HCT116 (cell line): ENCODE data around the gene BST1. TPM values are rescaled to one million over a fixed set of nuclear protein-coding genes. Genes with fewer than 3 reads are reported as not detected.

Experiments
- ATAC-seq: fragments of 200-7000 bp; cut with Tn5 transposase; 2 replicates; pipeline ENCODE4 v1.9.1; 2020; ENCODE audit warnings: mild to moderate bottlenecking, moderate library complexity
- BruUV-seq: library from RNA; stranded (reverse); fragments of 400-500 nt; replicated peaks from 2 replicates; lab custom pipeline; 2021; lab: Mats Ljungman, UMichigan
- CTCF ChIA-PET: fragments of 300-600 bp; sonication (Branson Sonifier 250); formaldehyde crosslinking; loops from one replicate; lab custom pipeline; 2021; ENCODE audit warnings: antibody characterized with exemption; lab: Charles Lee
- POLR2A ChIA-PET: fragments of 300-600, 350-600 bp; sonication (Branson Sonifier 250); formaldehyde crosslinking; loops from one replicate; lab custom pipeline; 2021; ENCODE audit warnings: antibody characterized with exemption; lab: Charles Lee
- RAD21 ChIA-PET, 2 experiments: fragments of 300-600 bp; sonication (Branson Sonifier 250); formaldehyde crosslinking; loops; one replicate each; lab custom pipeline; 2023; ENCODE audit warnings: low total read pairs in 2 of 2; ENCODE audit not compliant: uncharacterized antibody in 2 of 2, unreplicated experiment in 2 of 2, low non-redundant PET in 1 of 2; lab: Charles Lee
- DNase-seq: peaks from one replicate; pipeline ENCODE4 v3.0.0-alpha.2; 2010; ENCODE audit warnings: low read depth, low spot score
- H2AFZ ChIP-seq: fragments of 200-600 bp; shearing (Covaris generic), sonication (generic); 2 replicates; pipeline ENCODE4 v1.6.1; 2017; ENCODE audit warnings: low read depth, mixed run types, mixed read lengths, antibody characterized with exemption, low read length; ENCODE audit not compliant: poor library complexity, severe bottlenecking
- H3K27ac ChIP-seq: 2 replicates; pipeline ENCODE4 v1.5.1; 2012; ENCODE audit warnings: low read depth, low read length
- H3K27me3 ChIP-seq: fragments of 200-600 bp; sonication (generic); 2 replicates; pipeline ENCODE4 v1.6.1; 2016; ENCODE audit warnings: mixed run types, low read length, mixed read lengths; ENCODE audit not compliant: insufficient read depth
- H3K36me3 ChIP-seq, 2 experiments: fragments of 200-500 bp in 1 of 2; fragments of 200-600 bp in 1 of 2; sonication (Bioruptor generic) in 1 of 2; sonication (generic) in 1 of 2; 2 replicates each; pipeline versions ENCODE4 v1.5.1 to v1.6.1; 2014 to 2016; ENCODE audit warnings: low read length in 2 of 2, inconsistent platforms in 1 of 2, mixed read lengths in 1 of 2, mixed run types in 1 of 2; ENCODE audit not compliant: insufficient read depth in 2 of 2, control insufficient read depth in 1 of 2
- H3K4me1 ChIP-seq, 2 experiments: fragments of 200-600 bp in 1 of 2; sonication (generic) in 1 of 2; 2 replicates each; pipeline versions ENCODE4 v1.5.1 to v1.6.1; 2012 to 2017; ENCODE audit warnings: low read length in 2 of 2, inconsistent platforms in 1 of 2, mild to moderate bottlenecking in 1 of 2, mixed read lengths in 1 of 2, mixed run types in 1 of 2, moderate library complexity in 1 of 2; ENCODE audit not compliant: insufficient read depth in 2 of 2, control insufficient read depth in 1 of 2
- H3K4me2 ChIP-seq: fragments of 200-600 bp; sonication (generic); 2 replicates; pipeline ENCODE4 v1.6.1; 2017; ENCODE audit warnings: mixed run types, low read length, mixed read lengths
- H3K4me3 ChIP-seq, 2 experiments: fragments of 200-600 bp in 1 of 2; sonication (generic) in 1 of 2; replicated peaks in 1 of 2; 2 replicates each; pipeline ENCODE4 v1.5.1; 2011 to 2016; ENCODE audit warnings: low read length in 2 of 2, control low read depth in 1 of 2, low read depth in 1 of 2, mild to moderate bottlenecking in 1 of 2, mixed read lengths in 1 of 2, mixed run types in 1 of 2
- H3K79me2 ChIP-seq: fragments of 200-600 bp; sonication (generic); 2 replicates; pipeline ENCODE4 v1.6.1; 2017; ENCODE audit warnings: mild to moderate bottlenecking, mixed run types, low read length, moderate library complexity, mixed read lengths; ENCODE audit not compliant: insufficient read depth
- H3K9ac ChIP-seq: fragments of 200-600 bp; sonication (generic); 2 replicates; pipeline ENCODE4 v1.6.1; 2016; ENCODE audit warnings: low read length, mixed read lengths
- H3K9me2 ChIP-seq: fragments of 200-600 bp; sonication (generic), shearing (Covaris generic); 2 replicates; pipeline ENCODE4 v1.6.1; 2017; ENCODE audit warnings: mixed run types, mild to moderate bottlenecking, moderate library complexity; ENCODE audit not compliant: insufficient read depth
- H3K9me3 ChIP-seq, 2 experiments: fragments of 200-500 bp in 1 of 2; fragments of 200-600 bp in 1 of 2; sonication (Bioruptor generic) in 1 of 2; sonication (generic) in 1 of 2; 2 replicates each; pipeline ENCODE4 v1.6.1; 2014 to 2017; ENCODE audit warnings: low read length in 2 of 2, mixed read lengths in 2 of 2, inconsistent platforms in 1 of 2, low read depth in 1 of 2, mild to moderate bottlenecking in 1 of 2, mixed run types in 1 of 2, moderate library complexity in 1 of 2; ENCODE audit not compliant: control insufficient read depth in 1 of 2, insufficient read depth in 1 of 2
- H4K20me1 ChIP-seq: fragments of 200-600 bp; sonication (generic), shearing (Covaris generic); 2 replicates; pipeline ENCODE4 v1.6.1; 2017; ENCODE audit warnings: mixed run types, mild to moderate bottlenecking, moderate library complexity; ENCODE audit not compliant: insufficient read depth
- CBX3 ChIP-seq: IDR thresholded peaks from 2 replicates; pipeline ENCODE4 v1.6.1; 2012; ENCODE audit warnings: low read depth
- CEBPB ChIP-seq: IDR thresholded peaks from 2 replicates; pipeline ENCODE4 v1.6.1; 2012; ENCODE audit warnings: low read depth
- EZH2 ChIP-seq: fragments of 200-600 bp; sonication (generic); IDR thresholded peaks from 2 replicates; pipeline ENCODE4 v1.6.1; 2017; ENCODE audit warnings: antibody characterized with exemption, mixed run types
- EZH2phosphoT487 ChIP-seq: fragments of 200-600 bp; IDR thresholded peaks from 2 replicates; pipeline ENCODE4 v1.6.1; 2018; ENCODE audit warnings: antibody characterized with exemption, borderline replicate concordance
- RAD21 ChIP-seq: IDR thresholded peaks from 2 replicates; pipeline ENCODE4 v1.6.1; 2012; ENCODE audit warnings: low read depth, mild to moderate bottlenecking
- TCF7L2 ChIP-seq: IDR thresholded peaks from 2 replicates; pipeline ENCODE4 v1.7.0; 2011; ENCODE audit warnings: borderline replicate concordance, inconsistent platforms; ENCODE audit not compliant: insufficient read depth, insufficient read length; ENCODE audit errors: extremely low read depth
- YY1 ChIP-seq: IDR thresholded peaks from 2 replicates; pipeline ENCODE4 v1.6.1; 2011; ENCODE audit warnings: low read length, low read depth, moderate library complexity, mild to moderate bottlenecking; ENCODE audit not compliant: insufficient replicate concordance; ENCODE audit errors: extremely low read depth
- intact Hi-C: fragments of 100-400 bp; cut with micrococcal nuclease; formaldehyde crosslinking; loops from 2 replicates; pipeline ENCODE4 v1.10.0; 2022
- total RNA-seq: library from RNA; stranded (reverse); gene quantifications from one replicate; pipeline ENCODE4 v1.2.1, GENCODE V29; 2021; ENCODE audit not compliant: unreplicated experiment
- TF ChIP-seq, protein P1 (sequence below): IDR thresholded peaks from 2 replicates; pipeline ENCODE4 v1.6.1; 2012
- TF ChIP-seq, protein P2 (sequence below), 3 experiments: fragments of 200-600 bp in 1 of 3; sonication (generic) in 1 of 3; IDR thresholded peaks in 2 of 3; conservative IDR thresholded peaks in 1 of 3; 2 replicates each; pipeline ENCODE4 v1.5.1; 2012 to 2017; ENCODE audit warnings: low read depth in 2 of 3, low read length in 2 of 3, antibody characterized with exemption in 1 of 3, borderline replicate concordance in 1 of 3, control low read depth in 1 of 3, mild to moderate bottlenecking in 1 of 3, mixed read lengths in 1 of 3, mixed run types in 1 of 3, moderate library complexity in 1 of 3; ENCODE audit not compliant: insufficient read depth in 1 of 3
- TF ChIP-seq, protein P3 (sequence below): IDR thresholded peaks from 2 replicates; pipeline ENCODE4 v1.6.1; 2012; ENCODE audit warnings: low read depth

Gene BST1
- total RNA-seq, 1 experiment from 2014 or later = 0.44 TPM

DNA sequence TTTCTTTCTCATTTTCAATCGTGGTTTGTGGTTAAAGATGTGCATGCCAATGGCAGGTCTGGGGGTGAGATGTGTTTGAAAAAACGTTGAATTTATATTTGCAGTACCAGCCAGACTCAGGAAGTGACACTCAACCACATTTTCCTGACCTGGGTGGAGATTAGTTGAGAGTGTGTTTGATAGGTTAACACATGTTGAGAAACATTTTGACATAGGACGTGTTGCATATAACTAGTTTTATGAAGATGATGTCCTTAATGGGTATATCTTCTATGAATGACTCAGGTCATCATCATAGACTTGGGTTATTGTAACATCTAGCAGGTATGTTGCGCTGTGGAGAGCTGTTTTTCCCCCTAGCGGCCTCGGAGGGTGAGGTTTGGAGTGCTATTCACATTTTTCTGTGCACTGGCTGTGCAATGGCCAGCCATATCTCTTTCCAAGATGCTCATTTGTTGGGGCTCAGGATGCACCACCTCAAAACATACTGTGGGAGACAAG is 53.5 kb downstream of the BST1 start:
- H3K9ac ChIP-seq = no peak overlapping the region
- ChIA-PET CTCF (interaction anchor here (1.0 to 1.8 kb wide), 5 partner anchors 9 to 49 kb away, joined by 3 to 8 read pairs (median 3); no protein-coding TSS in a partner anchor), RAD21 (no interaction called here), POLR2A (no interaction called here)
- TF ChIP-seq, protein P1, sequence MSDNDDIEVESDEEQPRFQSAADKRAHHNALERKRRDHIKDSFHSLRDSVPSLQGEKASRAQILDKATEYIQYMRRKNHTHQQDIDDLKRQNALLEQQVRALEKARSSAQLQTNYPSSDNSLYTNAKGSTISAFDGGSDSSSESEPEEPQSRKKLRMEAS = no peak
- TF ChIP-seq RAD21 = peak; percentile 27; the same call in 1 of the 2 replicates
- TF ChIP-seq CBX3 = no peak
- TF ChIP-seq YY1 = peak; percentile 36
- TF ChIP-seq, protein P2, sequence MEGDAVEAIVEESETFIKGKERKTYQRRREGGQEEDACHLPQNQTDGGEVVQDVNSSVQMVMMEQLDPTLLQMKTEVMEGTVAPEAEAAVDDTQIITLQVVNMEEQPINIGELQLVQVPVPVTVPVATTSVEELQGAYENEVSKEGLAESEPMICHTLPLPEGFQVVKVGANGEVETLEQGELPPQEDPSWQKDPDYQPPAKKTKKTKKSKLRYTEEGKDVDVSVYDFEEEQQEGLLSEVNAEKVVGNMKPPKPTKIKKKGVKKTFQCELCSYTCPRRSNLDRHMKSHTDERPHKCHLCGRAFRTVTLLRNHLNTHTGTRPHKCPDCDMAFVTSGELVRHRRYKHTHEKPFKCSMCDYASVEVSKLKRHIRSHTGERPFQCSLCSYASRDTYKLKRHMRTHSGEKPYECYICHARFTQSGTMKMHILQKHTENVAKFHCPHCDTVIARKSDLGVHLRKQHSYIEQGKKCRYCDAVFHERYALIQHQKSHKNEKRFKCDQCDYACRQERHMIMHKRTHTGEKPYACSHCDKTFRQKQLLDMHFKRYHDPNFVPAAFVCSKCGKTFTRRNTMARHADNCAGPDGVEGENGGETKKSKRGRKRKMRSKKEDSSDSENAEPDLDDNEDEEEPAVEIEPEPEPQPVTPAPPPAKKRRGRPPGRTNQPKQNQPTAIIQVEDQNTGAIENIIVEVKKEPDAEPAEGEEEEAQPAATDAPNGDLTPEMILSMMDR (IDR thresholded peaks at IDR 0.05 in 2 of 3, conservative IDR thresholded peaks at IDR 0.05 in 1 of 3; ENCODE audit: borderline replicate concordance in 1 of 3, insufficient read depth in 1 of 3, low read depth in 2 of 3, low read length in 2 of 3) = peak; percentile 15 to 74 (median 68); a peak in 4 of 6 replicates
- H2AFZ ChIP-seq = peak overlapping the region; percentile 84
- H3K79me2 ChIP-seq = no peaks in the 10 kb centered on the region
- H3K9me3 ChIP-seq = no peaks in the 10 kb centered on the region
- no peaks in the 10 kb centered on the region for H3K27me3 ChIP-seq
- no peak overlapping the region for H3K27ac ChIP-seq
- ATAC-seq = peak; percentile 99
- BruUV-seq = no TSS peak
- no peaks in the 10 kb centered on the region for H3K9me2 ChIP-seq
- H3K4me2 ChIP-seq = peak overlapping the region; percentile 40
- H4K20me1 ChIP-seq = no peaks in the 10 kb centered on the region
- no peaks in the 10 kb centered on the region for H3K36me3 ChIP-seq
- no peak overlapping the region for H3K4me3 ChIP-seq
- DNase-seq = peak; percentile 26
- intact Hi-C loops = no loop called here
- peaks cover 3 to 17% of the 10 kb centered on the region in 2 experiments; a peak in 3 of 4 replicates for H3K4me1 ChIP-seq

DNA sequence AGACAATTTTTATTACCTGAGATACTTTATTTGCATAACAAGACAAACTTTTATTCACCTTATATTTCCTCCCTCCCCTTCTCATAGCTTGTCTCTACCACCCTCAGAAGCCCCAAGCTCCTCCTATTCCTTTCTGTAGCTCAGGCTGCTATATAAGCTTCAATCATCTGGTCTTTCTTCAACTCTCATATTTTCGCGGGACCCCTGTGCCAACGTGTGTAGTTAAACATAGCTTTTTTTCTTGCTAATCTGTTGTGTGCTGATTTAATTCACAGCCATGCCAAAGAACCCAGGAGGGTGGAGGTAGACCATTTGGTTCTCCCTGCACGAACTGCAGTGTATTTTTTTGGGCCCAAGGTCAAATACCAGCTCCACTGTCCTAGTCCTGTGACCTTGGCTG is 54.2 kb downstream of the BST1 start:
- no peaks in the 10 kb centered on the region for H3K27me3 ChIP-seq
- intact Hi-C loops = no loop called here
- ATAC-seq = no peak
- no peak for TF ChIP-seq EZH2phosphoT487
- no peak for TF ChIP-seq EZH2
- TF ChIP-seq CBX3 = no peak
- TF ChIP-seq TCF7L2 = no peak
- TF ChIP-seq, protein P1 = no peak
- TF ChIP-seq CEBPB = no peak
- TF ChIP-seq, protein P3, sequence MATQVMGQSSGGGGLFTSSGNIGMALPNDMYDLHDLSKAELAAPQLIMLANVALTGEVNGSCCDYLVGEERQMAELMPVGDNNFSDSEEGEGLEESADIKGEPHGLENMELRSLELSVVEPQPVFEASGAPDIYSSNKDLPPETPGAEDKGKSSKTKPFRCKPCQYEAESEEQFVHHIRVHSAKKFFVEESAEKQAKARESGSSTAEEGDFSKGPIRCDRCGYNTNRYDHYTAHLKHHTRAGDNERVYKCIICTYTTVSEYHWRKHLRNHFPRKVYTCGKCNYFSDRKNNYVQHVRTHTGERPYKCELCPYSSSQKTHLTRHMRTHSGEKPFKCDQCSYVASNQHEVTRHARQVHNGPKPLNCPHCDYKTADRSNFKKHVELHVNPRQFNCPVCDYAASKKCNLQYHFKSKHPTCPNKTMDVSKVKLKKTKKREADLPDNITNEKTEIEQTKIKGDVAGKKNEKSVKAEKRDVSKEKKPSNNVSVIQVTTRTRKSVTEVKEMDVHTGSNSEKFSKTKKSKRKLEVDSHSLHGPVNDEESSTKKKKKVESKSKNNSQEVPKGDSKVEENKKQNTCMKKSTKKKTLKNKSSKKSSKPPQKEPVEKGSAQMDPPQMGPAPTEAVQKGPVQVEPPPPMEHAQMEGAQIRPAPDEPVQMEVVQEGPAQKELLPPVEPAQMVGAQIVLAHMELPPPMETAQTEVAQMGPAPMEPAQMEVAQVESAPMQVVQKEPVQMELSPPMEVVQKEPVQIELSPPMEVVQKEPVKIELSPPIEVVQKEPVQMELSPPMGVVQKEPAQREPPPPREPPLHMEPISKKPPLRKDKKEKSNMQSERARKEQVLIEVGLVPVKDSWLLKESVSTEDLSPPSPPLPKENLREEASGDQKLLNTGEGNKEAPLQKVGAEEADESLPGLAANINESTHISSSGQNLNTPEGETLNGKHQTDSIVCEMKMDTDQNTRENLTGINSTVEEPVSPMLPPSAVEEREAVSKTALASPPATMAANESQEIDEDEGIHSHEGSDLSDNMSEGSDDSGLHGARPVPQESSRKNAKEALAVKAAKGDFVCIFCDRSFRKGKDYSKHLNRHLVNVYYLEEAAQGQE = no peak

More for the DNA sequence above, 54.2 kb downstream of the BST1 start:
- no peak for DNase-seq
- Histone ChIP-seq H3K4me2 (peak overlapping the region; percentile 40; the same call in 1 of the 2 replicates), H3K4me3 (no peak overlapping the region), H3K9me3 (no peaks in the 10 kb centered on the region), H3K79me2 (no peaks in the 10 kb centered on the region), H3K9ac (no peak overlapping the region), H3K9me2 (no peaks in the 10 kb centered on the region), H4K20me1 (no peaks in the 10 kb centered on the region), H2AFZ (peak overlapping the region; percentile 49), H3K36me3 (no peaks in the 10 kb centered on the region), H3K4me1 (peaks cover 3 to 17% of the 10 kb centered on the region in 2 experiments; a peak in 3 of 4 replicates), H3K27ac (no peak overlapping the region)
- CTCF ChIA-PET = interaction anchor here (1.0 to 1.8 kb wide), 4 partner anchors 9 to 49 kb away, joined by 3 to 8 read pairs (median 3); no protein-coding TSS in a partner anchor
- POLR2A ChIA-PET = no interaction called here
- no TSS peak for BruUV-seq
- RAD21 ChIA-PET = interaction anchor here in 1 of 2 experiments (0.5 kb wide), 1 partner anchor 26 kb away, joined by 3 read pairs; no protein-coding TSS in a partner anchor
